Measurements from ENCODE around the gene ARHGAP10.
"Not testable (repeated sequence)": the region's sequence is repeated elsewhere in the genome, so short reads cannot be mapped to it uniquely, and the experiment has no call there.

Gene ARHGAP10

GRCh38 chr4:148078061-148078460 is 346.2 kb downstream of the ARHGAP10 start:
- TF ChIP-seq CTCF (IDR thresholded peaks at IDR 0.05): no peak
- Histone ChIP-seq H3K4me3 (ENCODE audit: low read depth in 1 of 2, low read length in 1 of 2) (no peak overlapping the region), H3K27ac (no peak overlapping the region), H3K9me3 (peaks cover 3% of the 10 kb centered on the region), H3K36me3 (no peaks in the 10 kb centered on the region), H3K27me3 (no peaks in the 10 kb centered on the region), H3K4me1 (ENCODE audit: control insufficient read depth in 1 of 2, insufficient read depth in 1 of 2, low read depth in 1 of 2, low read length in 1 of 2) (no peaks in the 10 kb centered on the region)

GRCh38 chr4:148079961-148080360 is 348.1 kb downstream of the ARHGAP10 start:
- Histone ChIP-seq H3K27ac (no peak overlapping the region), H3K4me3 (ENCODE audit: low read depth in 1 of 2, low read length in 1 of 2) (no peak overlapping the region), H3K36me3 (no peaks in the 10 kb centered on the region), H3K4me1 (ENCODE audit: control insufficient read depth in 1 of 2, insufficient read depth in 1 of 2, low read depth in 1 of 2, low read length in 1 of 2) (no peaks in the 10 kb centered on the region), H3K9me3 (no peaks in the 10 kb centered on the region), H3K27me3 (no peaks in the 10 kb centered on the region)
- TF ChIP-seq CTCF (IDR thresholded peaks at IDR 0.05): no peak

- H3K27ac ChIP-seq: no peak overlapping the region
- TF ChIP-seq CTCF (IDR thresholded peaks at IDR 0.05): no peak
- H3K9me3 ChIP-seq: no peaks in the 10 kb centered on the region
- H3K4me3 ChIP-seq (ENCODE audit: low read depth in 1 of 2, low read length in 1 of 2): no peak overlapping the region
- no peaks in the 10 kb centered on the region for H3K4me1 ChIP-seq (ENCODE audit: control insufficient read depth in 1 of 2, insufficient read depth in 1 of 2, low read depth in 1 of 2, low read length in 1 of 2)
- no peaks in the 10 kb centered on the region for H3K27me3 ChIP-seq
- H3K36me3 ChIP-seq: no peaks in the 10 kb centered on the region
Measured at GRCh38 chr4:148081267-148081666, 349.4 kb downstream of the ARHGAP10 start.

- Histone ChIP-seq H3K9me3 (no peaks in the 10 kb centered on the region), H3K4me3 (ENCODE audit: low read depth in 1 of 2, low read length in 1 of 2) (no peak overlapping the region), H3K27ac (no peak overlapping the region), H3K36me3 (no peaks in the 10 kb centered on the region), H3K4me1 (ENCODE audit: control insufficient read depth in 1 of 2, insufficient read depth in 1 of 2, low read depth in 1 of 2, low read length in 1 of 2) (no peaks in the 10 kb centered on the region), H3K27me3 (no peaks in the 10 kb centered on the region)
- TF ChIP-seq CTCF (IDR thresholded peaks at IDR 0.05): no peak
Measured at GRCh38 chr4:148081745-148082144, 349.9 kb downstream of the ARHGAP10 start.

- H3K27ac ChIP-seq; H3K4me1 ChIP-seq (ENCODE audit: control insufficient read depth in 1 of 2, insufficient read depth in 1 of 2, low read depth in 1 of 2, low read length in 1 of 2); H3K27me3 ChIP-seq; H3K4me3 ChIP-seq (ENCODE audit: low read depth in 1 of 2, low read length in 1 of 2); H3K9me3 ChIP-seq; H3K36me3 ChIP-seq: not testable (repeated sequence)
Measured at GRCh38 chr4:148083073-148083472, 351.2 kb downstream of the ARHGAP10 start.

- Histone ChIP-seq H3K27me3 (no peaks in the 10 kb centered on the region), H3K9me3 (no peaks in the 10 kb centered on the region), H3K36me3 (no peaks in the 10 kb centered on the region), H3K27ac (no peak overlapping the region), H3K4me1 (ENCODE audit: control insufficient read depth in 1 of 2, insufficient read depth in 1 of 2, low read depth in 1 of 2, low read length in 1 of 2) (no peaks in the 10 kb centered on the region), H3K4me3 (ENCODE audit: low read depth in 1 of 2, low read length in 1 of 2) (no peak overlapping the region)
- TF ChIP-seq CTCF (IDR thresholded peaks at IDR 0.05): no peak
Measured at GRCh38 chr4:148089624-148090023, 357.7 kb downstream of the ARHGAP10 start.

Data from neutrophil (primary cell).